HEK293 (cell line): ENCODE data around the gene S100A13.

Experiments
- CTCF ChIA-PET: fragments of 350-600 bp; formaldehyde crosslinking; extraction: SDS; loops from one replicate; lab custom pipeline; 2021; ENCODE audit warnings: antibody characterized with exemption; lab: Yijun Ruan, JAX
- POLR2A ChIA-PET: fragments of 300-600 bp; formaldehyde crosslinking; extraction: SDS; loops from one replicate; lab custom pipeline; 2020; ENCODE audit warnings: antibody characterized with exemption, inconsistent platforms; lab: Yijun Ruan, JAX
- H3K27ac ChIP-seq: fragments of 200-500 bp; sonication (Bioruptor generic); 2 replicates; pipeline ENCODE4 v1.5.1; 2014; ENCODE audit warnings: low read depth, low read length, control low read depth, inconsistent platforms; ENCODE audit errors: extremely low read depth
- H3K36me3 ChIP-seq, 2 experiments: fragments of 200-500 bp in 1 of 2; sonication (Bioruptor generic) in 1 of 2; 1 replicate in 1 of 2; 2 replicates in 1 of 2; pipeline ENCODE4 v1.5.1; 2014 to 2017; ENCODE audit warnings: inconsistent platforms in 2 of 2, low read length in 2 of 2; ENCODE audit not compliant: control insufficient read depth in 2 of 2, insufficient read depth in 1 of 2
- H3K4me1 ChIP-seq: fragments of 200-500 bp; sonication (Bioruptor generic); 2 replicates; pipeline ENCODE4 v1.5.1; 2014; ENCODE audit warnings: mild to moderate bottlenecking, low read length, inconsistent platforms; ENCODE audit not compliant: control insufficient read depth, insufficient read depth
- H3K4me3 ChIP-seq: 2 replicates; pipeline ENCODE4 v1.5.1; 2011; ENCODE audit warnings: low read depth, mild to moderate bottlenecking, control low read depth, low read length, moderate library complexity
- H3K9me3 ChIP-seq: fragments of 200-500 bp; sonication (Bioruptor generic); 2 replicates; pipeline ENCODE4 v1.5.1; 2014; ENCODE audit warnings: low read depth, low read length, inconsistent platforms; ENCODE audit not compliant: control insufficient read depth, insufficient read depth
- KLF10 ChIP-seq: fragments of 450-650 bp; IDR thresholded peaks from 2 replicates; pipeline ENCODE4 v1.5.1; 2018; ENCODE audit warnings: missing biosample characterization, mild to moderate bottlenecking, missing genetic modification characterization
- KLF16 ChIP-seq: fragments of 450-650 bp; formaldehyde crosslinking; IDR thresholded peaks from 2 replicates; pipeline ENCODE4 v1.5.1; 2017; ENCODE audit warnings: missing biosample characterization, missing genetic modification characterization
- TRIM28 ChIP-seq: IDR thresholded peaks from 2 replicates; pipeline ENCODE4 v1.6.1; 2011; ENCODE audit warnings: low read length, control low read depth, borderline replicate concordance
- ZBTB20 ChIP-seq: fragments of 450-650 bp; formaldehyde crosslinking; IDR thresholded peaks from 2 replicates; pipeline ENCODE4 v1.5.1; 2016; ENCODE audit warnings: missing biosample characterization, missing genetic modification characterization
- ZNF114 ChIP-seq: fragments of 450-650 bp; formaldehyde crosslinking; IDR thresholded peaks from 2 replicates; pipeline ENCODE4 v1.5.0; 2017; ENCODE audit warnings: missing biosample characterization, missing genetic modification characterization
- ZNF148 ChIP-seq: fragments of 450-650 bp; formaldehyde crosslinking; IDR thresholded peaks from 2 replicates; pipeline ENCODE4 v1.5.0; 2017; ENCODE audit warnings: missing biosample characterization, missing genetic modification characterization, borderline replicate concordance
- ZNF155 ChIP-seq: fragments of 450-650 bp; formaldehyde crosslinking; IDR thresholded peaks from 2 replicates; pipeline ENCODE4 v1.5.1; 2016; ENCODE audit warnings: missing biosample characterization, missing genetic modification characterization
- ZNF157 ChIP-seq: fragments of 450-650 bp; formaldehyde crosslinking; IDR thresholded peaks from 2 replicates; pipeline ENCODE4 v1.5.1; 2016; ENCODE audit warnings: missing biosample characterization, missing genetic modification characterization
- ZNF223 ChIP-seq: fragments of 450-650 bp; formaldehyde crosslinking; IDR thresholded peaks from 2 replicates; pipeline ENCODE4 v1.5.1; 2016; ENCODE audit warnings: missing biosample characterization, missing genetic modification characterization
- ZNF302 ChIP-seq: fragments of 450-650 bp; formaldehyde crosslinking; IDR thresholded peaks from 2 replicates; pipeline ENCODE4 v1.5.1; 2016; ENCODE audit warnings: missing biosample characterization, missing genetic modification characterization, low read depth
- ZNF354C ChIP-seq: fragments of 450-650 bp; formaldehyde crosslinking; IDR thresholded peaks from 2 replicates; pipeline ENCODE4 v1.5.1; 2016; ENCODE audit warnings: missing biosample characterization, missing genetic modification characterization, low read depth, borderline replicate concordance
- ZNF394 ChIP-seq: fragments of 450-650 bp; formaldehyde crosslinking; IDR thresholded peaks from 2 replicates; pipeline ENCODE4 v1.5.1; 2016; ENCODE audit warnings: missing biosample characterization, missing genetic modification characterization, mild to moderate bottlenecking, moderate library complexity, borderline replicate concordance
- ZNF433 ChIP-seq: fragments of 450-650 bp; formaldehyde crosslinking; IDR thresholded peaks from 2 replicates; pipeline ENCODE4 v1.5.1; 2016; ENCODE audit warnings: missing biosample characterization, missing genetic modification characterization, low read depth
- ZNF501 ChIP-seq: fragments of 450-650 bp; formaldehyde crosslinking; IDR thresholded peaks from 2 replicates; pipeline ENCODE4 v1.5.1; 2016; ENCODE audit warnings: missing biosample characterization, missing genetic modification characterization
- ZNF530 ChIP-seq: fragments of 450-650 bp; formaldehyde crosslinking; IDR thresholded peaks from 2 replicates; pipeline ENCODE4 v1.5.1; 2016; ENCODE audit warnings: low read depth, missing biosample characterization, missing genetic modification characterization
- ZNF660 ChIP-seq: fragments of 450-650 bp; IDR thresholded peaks from 2 replicates; pipeline ENCODE4 v1.5.1; 2018; ENCODE audit warnings: missing biosample characterization, mild to moderate bottlenecking, missing genetic modification characterization
- ZNF670 ChIP-seq: fragments of 450-650 bp; formaldehyde crosslinking; IDR thresholded peaks from 2 replicates; pipeline ENCODE4 v1.5.1; 2016; ENCODE audit warnings: missing biosample characterization, missing genetic modification characterization, low read depth
- ZNF701 ChIP-seq: fragments of 450-650 bp; formaldehyde crosslinking; IDR thresholded peaks from 2 replicates; pipeline ENCODE4 v1.5.1; 2016; ENCODE audit warnings: missing biosample characterization, missing genetic modification characterization
- ZNF768 ChIP-seq: fragments of 450-650 bp; formaldehyde crosslinking; IDR thresholded peaks from 2 replicates; pipeline ENCODE4 v1.5.1; 2018; ENCODE audit warnings: missing biosample characterization, mild to moderate bottlenecking, missing genetic modification characterization
- ZSCAN16 ChIP-seq: fragments of 450-650 bp; formaldehyde crosslinking; IDR thresholded peaks from 2 replicates; pipeline ENCODE4 v1.5.1; 2016; ENCODE audit warnings: missing biosample characterization, missing genetic modification characterization
- TF ChIP-seq, protein P1 (sequence below): fragments of 450-650 bp; IDR thresholded peaks from 2 replicates; pipeline ENCODE4 v1.5.1; 2018; ENCODE audit warnings: missing biosample characterization, mild to moderate bottlenecking, missing genetic modification characterization
- TF ChIP-seq, protein P2 (sequence below): fragments of 450-650 bp; formaldehyde crosslinking; IDR thresholded peaks from 2 replicates; pipeline ENCODE4 v1.5.1; 2016; ENCODE audit warnings: missing biosample characterization, missing genetic modification characterization
- TF ChIP-seq, protein P3 (sequence below): fragments of 450-650 bp; formaldehyde crosslinking; IDR thresholded peaks from 2 replicates; pipeline ENCODE4 v1.5.1; 2016; ENCODE audit warnings: missing biosample characterization, missing genetic modification characterization, low read depth
- TF ChIP-seq, protein P4 (sequence below): fragments of 450-650 bp; formaldehyde crosslinking; IDR thresholded peaks from 2 replicates; pipeline ENCODE4 v1.5.1; 2016; ENCODE audit warnings: missing biosample characterization, missing genetic modification characterization

Gene S100A13

GRCh38 chr1:153571706-153572105, 55.6 kb downstream of the S100A13 start:
- TF ChIP-seq, protein P1, sequence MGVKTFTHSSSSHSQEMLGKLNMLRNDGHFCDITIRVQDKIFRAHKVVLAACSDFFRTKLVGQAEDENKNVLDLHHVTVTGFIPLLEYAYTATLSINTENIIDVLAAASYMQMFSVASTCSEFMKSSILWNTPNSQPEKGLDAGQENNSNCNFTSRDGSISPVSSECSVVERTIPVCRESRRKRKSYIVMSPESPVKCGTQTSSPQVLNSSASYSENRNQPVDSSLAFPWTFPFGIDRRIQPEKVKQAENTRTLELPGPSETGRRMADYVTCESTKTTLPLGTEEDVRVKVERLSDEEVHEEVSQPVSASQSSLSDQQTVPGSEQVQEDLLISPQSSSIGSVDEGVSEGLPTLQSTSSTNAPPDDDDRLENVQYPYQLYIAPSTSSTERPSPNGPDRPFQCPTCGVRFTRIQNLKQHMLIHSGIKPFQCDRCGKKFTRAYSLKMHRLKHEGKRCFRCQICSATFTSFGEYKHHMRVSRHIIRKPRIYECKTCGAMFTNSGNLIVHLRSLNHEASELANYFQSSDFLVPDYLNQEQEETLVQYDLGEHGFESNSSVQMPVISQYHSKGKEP (tag by site-specific recombination): no peak
- TF ChIP-seq, protein P2, sequence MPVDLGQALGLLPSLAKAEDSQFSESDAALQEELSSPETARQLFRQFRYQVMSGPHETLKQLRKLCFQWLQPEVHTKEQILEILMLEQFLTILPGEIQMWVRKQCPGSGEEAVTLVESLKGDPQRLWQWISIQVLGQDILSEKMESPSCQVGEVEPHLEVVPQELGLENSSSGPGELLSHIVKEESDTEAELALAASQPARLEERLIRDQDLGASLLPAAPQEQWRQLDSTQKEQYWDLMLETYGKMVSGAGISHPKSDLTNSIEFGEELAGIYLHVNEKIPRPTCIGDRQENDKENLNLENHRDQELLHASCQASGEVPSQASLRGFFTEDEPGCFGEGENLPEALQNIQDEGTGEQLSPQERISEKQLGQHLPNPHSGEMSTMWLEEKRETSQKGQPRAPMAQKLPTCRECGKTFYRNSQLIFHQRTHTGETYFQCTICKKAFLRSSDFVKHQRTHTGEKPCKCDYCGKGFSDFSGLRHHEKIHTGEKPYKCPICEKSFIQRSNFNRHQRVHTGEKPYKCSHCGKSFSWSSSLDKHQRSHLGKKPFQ (tag by site-specific recombination): no peak
- TF ChIP-seq ZSCAN16: no peak
- TF ChIP-seq KLF10 (tag by site-specific recombination): no peak
- TF ChIP-seq ZNF302 (tag by site-specific recombination): no peak
- TF ChIP-seq ZNF530 (tag by site-specific recombination): no peak
- TF ChIP-seq TRIM28: no peak
- TF ChIP-seq ZNF701: no peak
- TF ChIP-seq, protein P3, sequence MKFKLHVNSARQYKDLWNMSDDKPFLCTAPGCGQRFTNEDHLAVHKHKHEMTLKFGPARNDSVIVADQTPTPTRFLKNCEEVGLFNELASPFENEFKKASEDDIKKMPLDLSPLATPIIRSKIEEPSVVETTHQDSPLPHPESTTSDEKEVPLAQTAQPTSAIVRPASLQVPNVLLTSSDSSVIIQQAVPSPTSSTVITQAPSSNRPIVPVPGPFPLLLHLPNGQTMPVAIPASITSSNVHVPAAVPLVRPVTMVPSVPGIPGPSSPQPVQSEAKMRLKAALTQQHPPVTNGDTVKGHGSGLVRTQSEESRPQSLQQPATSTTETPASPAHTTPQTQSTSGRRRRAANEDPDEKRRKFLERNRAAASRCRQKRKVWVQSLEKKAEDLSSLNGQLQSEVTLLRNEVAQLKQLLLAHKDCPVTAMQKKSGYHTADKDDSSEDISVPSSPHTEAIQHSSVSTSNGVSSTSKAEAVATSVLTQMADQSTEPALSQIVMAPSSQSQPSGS (tag by site-specific recombination): no peak
- TF ChIP-seq ZNF501 (tag by site-specific recombination): no peak
- no peak for TF ChIP-seq ZNF354C (tag by site-specific recombination)
- no peak for TF ChIP-seq ZNF114
- no peaks in the 10 kb centered on the region for H3K36me3 ChIP-seq
- POLR2A ChIA-PET: interaction anchor here (0.9 to 3.4 kb wide), 4 partner anchors 47 to 419 kb away, joined by 6 to 16 read pairs (median 9); partner anchors contain the start of genes CHTOP and S100A13
- no peak overlapping the region for H3K4me3 ChIP-seq
- CTCF ChIA-PET: interaction anchor here (0.8 to 6.3 kb wide), 17 partner anchors 9 to 216 kb away, joined by 3 to 148 read pairs (median 4); partner anchors contain the start of genes CHTOP, S100A1, S100A13 and S100A6
- H3K27ac ChIP-seq: no peak overlapping the region
- H3K9me3 ChIP-seq: no peaks in the 10 kb centered on the region
- peaks cover 1% of the 10 kb centered on the region for H3K4me1 ChIP-seq

DNA sequence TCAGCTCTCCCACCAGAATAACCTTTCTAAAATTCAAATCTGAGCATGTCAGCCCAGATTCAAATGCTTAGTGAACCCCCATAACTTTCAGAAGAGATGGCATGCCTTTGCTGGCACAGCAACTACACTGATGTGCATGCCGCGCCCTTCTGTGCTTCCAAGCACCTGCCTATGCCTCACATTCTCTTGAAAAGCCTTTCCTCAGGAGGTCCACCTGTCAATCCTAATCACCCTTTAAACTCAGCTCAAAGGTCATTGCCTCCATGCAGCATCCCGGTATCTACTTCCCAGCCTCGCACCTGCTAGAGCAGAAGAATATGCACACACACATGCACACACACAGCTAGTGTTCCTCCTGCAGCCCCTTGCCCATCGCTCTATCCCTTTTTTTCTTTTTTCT, 56.4 kb downstream of the S100A13 start:
- TF ChIP-seq, protein P4, sequence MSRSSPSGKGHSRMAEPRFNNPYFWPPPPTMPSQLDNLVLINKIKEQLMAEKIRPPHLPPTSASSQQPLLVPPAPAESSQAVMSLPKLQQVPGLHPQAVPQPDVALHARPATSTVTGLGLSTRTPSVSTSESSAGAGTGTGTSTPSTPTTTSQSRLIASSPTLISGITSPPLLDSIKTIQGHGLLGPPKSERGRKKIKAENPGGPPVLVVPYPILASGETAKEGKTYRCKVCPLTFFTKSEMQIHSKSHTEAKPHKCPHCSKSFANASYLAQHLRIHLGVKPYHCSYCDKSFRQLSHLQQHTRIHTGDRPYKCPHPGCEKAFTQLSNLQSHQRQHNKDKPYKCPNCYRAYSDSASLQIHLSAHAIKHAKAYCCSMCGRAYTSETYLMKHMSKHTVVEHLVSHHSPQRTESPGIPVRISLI (tag by site-specific recombination): 0 out of 2 replicates have a peak, but pooled peaks have one; percentile 19
- no peak for TF ChIP-seq KLF16 (tag by site-specific recombination)
- Histone ChIP-seq H3K4me3 (no peak overlapping the region), H3K9me3 (no peaks in the 10 kb centered on the region), H3K36me3 (no peaks in the 10 kb centered on the region), H3K4me1 (peaks cover 6% of the 10 kb centered on the region), H3K27ac (no peak overlapping the region)
- POLR2A ChIA-PET: interaction anchor here (1.4 to 3.4 kb wide), 2 partner anchors 56 to 419 kb away, joined by 6 to 16 read pairs; partner anchors contain the start of gene S100A13
- CTCF ChIA-PET: interaction anchor here (3.4 to 6.3 kb wide), 5 partner anchors 10 to 62 kb away, joined by 8 to 148 read pairs (median 37); partner anchors contain the start of genes S100A1, S100A13 and S100A4

- peaks cover 7% of the 10 kb centered on the region for H3K4me1 ChIP-seq
- POLR2A ChIA-PET: interaction anchor here (2.2 kb wide), 1 partner anchor 58 kb away, joined by 8 read pairs; the partner anchor contains the start of gene S100A13
- TF ChIP-seq ZNF155 (tag by site-specific recombination) (no peak), ZNF670 (tag by site-specific recombination) (no peak), ZNF768 (tag by site-specific recombination) (no peak), KLF10 (tag by site-specific recombination) (no peak), ZNF157 (tag by site-specific recombination) (no peak), ZNF433 (no peak), ZBTB20 (tag by site-specific recombination) (no peak), ZNF501 (tag by site-specific recombination) (no peak), ZNF660 (tag by site-specific recombination) (no peak), ZNF394 (tag by site-specific recombination) (no peak), ZNF148 (tag by site-specific recombination) (no peak), ZNF223 (tag by site-specific recombination) (no peak)
Observed at GRCh38 chr1:153569465-153569864, 57.8 kb downstream of the S100A13 start.

More at GRCh38 chr1:153569465-153569864, 57.8 kb downstream of the S100A13 start:
- H3K9me3 ChIP-seq: no peaks in the 10 kb centered on the region
- H3K4me3 ChIP-seq: no peak overlapping the region
- H3K27ac ChIP-seq: no peak overlapping the region
- no peaks in the 10 kb centered on the region for H3K36me3 ChIP-seq
- CTCF ChIA-PET: interaction anchor here (0.5 to 6.3 kb wide), 9 partner anchors 7 to 416 kb away, joined by 3 to 148 read pairs (median 11); partner anchors contain the start of genes S100A1, S100A13 and S100A4
